Measurements from ENCODE around the gene TOPBP1. TPM values are rescaled to one million over a fixed set of nuclear protein-coding genes. Genes with fewer than 3 reads are reported as not detected.

The TOPBP1 gene
- total RNA-seq, 4 donors from 2014 or later, result 11.8 to 21.1 (median 16.9) TPM

GRCh38 chr3:133699467-133699866 is 37.7 kb upstream of the TOPBP1 start:
- ATAC-seq (no peak), DNase-seq (no peak)
- in situ Hi-C loops (cut with MboI; ENCODE audit: low sequenced_read_pairs in 4 of 4) (no loop called here), intact Hi-C loops (cut with DNase I; ENCODE audit: low total_unique reads) (no loop called here)
- no peak for TF ChIP-seq POLR2A (IDR thresholded peaks at IDR 0.05)
- no peaks in the 10 kb centered on the region for H3K4me1 ChIP-seq
- no peak overlapping the region for H3K4me3 ChIP-seq
- H3K27me3 ChIP-seq, result no peaks in the 10 kb centered on the region
- H3K9me3 ChIP-seq, result no peaks in the 10 kb centered on the region
- H3K36me3 ChIP-seq, result no peaks in the 10 kb centered on the region
- no peak overlapping the region for H3K27ac ChIP-seq

DNA sequence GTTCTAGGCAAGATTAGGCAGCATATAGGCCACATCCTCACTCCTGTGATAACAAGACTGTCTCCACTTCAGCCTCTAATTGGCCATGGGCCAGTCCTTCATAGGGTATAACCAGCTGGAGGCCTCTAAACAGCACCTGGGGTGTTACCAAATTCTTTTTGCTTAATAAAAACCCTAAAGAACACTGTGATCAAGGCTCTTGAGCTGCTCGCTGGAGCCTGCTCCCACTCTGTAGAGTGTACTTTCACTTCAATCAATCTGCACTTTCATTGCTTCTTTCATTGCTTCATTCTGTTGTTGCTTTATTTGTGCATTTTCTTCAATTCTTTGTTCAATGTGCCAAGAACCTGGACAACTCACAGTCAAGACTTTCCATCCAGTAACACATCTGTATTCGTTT is 36.2 kb upstream of the TOPBP1 start:
- Histone ChIP-seq H3K27ac (no peak overlapping the region), H3K9me3 (no peaks in the 10 kb centered on the region), H3K36me3 (no peaks in the 10 kb centered on the region), H3K27me3 (no peaks in the 10 kb centered on the region), H3K4me1 (no peaks in the 10 kb centered on the region), H3K4me3 (no peak overlapping the region)
- in situ Hi-C loops (cut with MboI; ENCODE audit: low sequenced_read_pairs in 4 of 4), result no loop called here
- TF ChIP-seq CTCF (IDR thresholded peaks at IDR 0.05 in 4 of 5, conservative IDR thresholded peaks at IDR 0.05 in 1 of 5) (no peak), POLR2A (IDR thresholded peaks at IDR 0.05) (no peak)
- ATAC-seq, result no peak
- intact Hi-C loops (cut with DNase I; ENCODE audit: low total_unique reads), result no loop called here
- no peak for DNase-seq

DNA sequence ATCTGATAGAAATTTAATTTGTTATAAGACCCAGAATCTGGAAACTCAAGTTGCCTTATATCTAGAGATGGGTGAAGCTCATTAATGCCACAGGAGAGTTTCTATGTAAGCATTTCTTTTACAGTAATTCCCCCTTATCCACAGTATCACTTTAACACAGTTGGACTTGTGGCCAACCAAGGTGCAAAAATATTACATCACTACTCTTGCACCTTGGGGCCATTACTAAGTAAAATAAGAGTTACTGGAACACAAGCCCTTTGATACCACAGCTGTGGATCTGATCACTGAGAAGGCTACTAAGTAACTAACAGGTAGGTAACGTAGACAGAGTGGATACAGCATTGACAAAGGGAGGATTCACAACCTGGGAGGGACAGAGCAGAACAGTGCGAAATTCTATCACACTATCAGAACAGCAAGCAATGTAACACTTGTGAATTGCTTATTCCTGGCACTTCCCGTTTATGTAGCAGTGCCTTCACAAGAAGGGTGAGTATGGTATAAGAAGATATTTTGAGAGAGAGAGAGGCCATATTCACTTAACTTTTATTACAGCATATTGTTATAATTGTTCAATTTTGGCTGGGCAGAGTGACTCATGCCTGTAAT is 33.9 kb upstream of the TOPBP1 start:
- no peak overlapping the region for H3K4me3 ChIP-seq
- no peak for TF ChIP-seq CTCF (IDR thresholded peaks at IDR 0.05 in 4 of 5, conservative IDR thresholded peaks at IDR 0.05 in 1 of 5)
- TF ChIP-seq POLR2A (IDR thresholded peaks at IDR 0.05), result no peak
- ATAC-seq, result no peak
- no peak for DNase-seq
- H3K36me3 ChIP-seq, result no peaks in the 10 kb centered on the region
- no peaks in the 10 kb centered on the region for H3K4me1 ChIP-seq
- H3K9me3 ChIP-seq, result no peaks in the 10 kb centered on the region
- H3K27ac ChIP-seq, result no peak overlapping the region
- intact Hi-C loops (cut with DNase I; ENCODE audit: low total_unique reads) (no loop called here), in situ Hi-C loops (cut with MboI; ENCODE audit: low sequenced_read_pairs in 4 of 4) (no loop called here)
- no peaks in the 10 kb centered on the region for H3K27me3 ChIP-seq

DNA sequence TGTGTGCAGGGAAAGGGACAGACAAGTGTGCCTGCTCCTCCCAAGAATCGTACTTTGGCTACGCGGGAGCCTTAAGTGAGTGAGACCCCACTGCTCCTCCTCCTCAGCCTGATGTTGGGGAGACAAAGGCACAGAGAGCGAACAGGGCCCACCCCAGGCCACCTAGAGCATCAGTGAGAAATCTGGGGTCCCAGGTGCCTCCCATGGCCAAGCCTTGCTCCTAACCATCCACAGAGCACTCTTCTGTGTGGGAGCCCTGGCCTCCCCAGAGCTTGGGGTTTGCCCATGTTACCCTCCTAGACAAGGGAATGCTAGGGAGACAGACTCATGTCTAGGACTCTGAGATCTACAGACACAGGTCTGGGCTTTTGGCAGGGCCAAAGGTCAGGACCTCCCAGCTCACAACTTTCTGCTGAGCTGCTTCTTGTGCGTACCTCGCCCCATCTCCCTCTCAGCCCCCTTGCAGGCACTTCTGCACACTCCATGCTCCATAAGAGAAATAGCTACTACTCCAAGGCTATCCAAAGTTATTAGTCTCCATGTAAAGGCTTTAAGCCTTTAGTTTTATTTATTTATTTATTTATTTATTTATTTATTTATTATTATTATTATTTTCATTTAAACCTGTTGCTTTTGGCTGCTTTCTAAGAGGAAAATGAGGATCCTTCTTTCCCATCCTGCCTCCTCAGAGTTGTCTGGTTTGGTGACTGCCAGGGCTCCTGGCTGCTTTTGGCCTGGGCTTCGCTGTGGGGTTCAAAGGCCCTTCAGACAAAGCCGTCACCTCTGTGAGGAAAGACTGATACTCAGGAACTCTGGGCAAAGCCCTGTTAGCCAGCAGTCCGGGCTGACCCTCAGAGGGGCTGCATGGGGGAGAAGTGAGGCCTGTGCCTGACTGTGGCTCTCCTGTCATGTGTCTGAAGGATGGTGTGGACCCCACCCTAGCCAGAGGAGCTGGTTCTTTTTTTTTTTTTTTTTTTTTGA is 32.8 kb upstream of the TOPBP1 start:
- intact Hi-C loops (cut with DNase I; ENCODE audit: low total_unique reads), result no loop called here
- DNase-seq (no peak), ATAC-seq (no peak)
- in situ Hi-C loops (cut with MboI; ENCODE audit: low sequenced_read_pairs in 4 of 4), result no loop called here
- H3K27me3 ChIP-seq, result no peaks in the 10 kb centered on the region
- no peaks in the 10 kb centered on the region for H3K36me3 ChIP-seq
- no peak overlapping the region for H3K4me3 ChIP-seq
- no peaks in the 10 kb centered on the region for H3K4me1 ChIP-seq
- no peaks in the 10 kb centered on the region for H3K9me3 ChIP-seq
- TF ChIP-seq POLR2A (IDR thresholded peaks at IDR 0.05) (no peak), CTCF (IDR thresholded peaks at IDR 0.05 in 4 of 5, conservative IDR thresholded peaks at IDR 0.05 in 1 of 5) (no peak)
- H3K27ac ChIP-seq, result no peak overlapping the region

GRCh38 chr3:133693821-133694220 is 32.1 kb upstream of the TOPBP1 start:
- TF ChIP-seq POLR2A (IDR thresholded peaks at IDR 0.05) (no peak), CTCF (IDR thresholded peaks at IDR 0.05 in 4 of 5, conservative IDR thresholded peaks at IDR 0.05 in 1 of 5) (no peak)
- no peaks in the 10 kb centered on the region for H3K4me1 ChIP-seq
- no peak for DNase-seq
- no peaks in the 10 kb centered on the region for H3K27me3 ChIP-seq
- no peak overlapping the region for H3K4me3 ChIP-seq
- in situ Hi-C loops (cut with MboI; ENCODE audit: low sequenced_read_pairs in 4 of 4), result no loop called here
- ATAC-seq, result no peak
- no peaks in the 10 kb centered on the region for H3K9me3 ChIP-seq
- intact Hi-C loops (cut with DNase I; ENCODE audit: low total_unique reads), result no loop called here
- no peak overlapping the region for H3K27ac ChIP-seq
- no peaks in the 10 kb centered on the region for H3K36me3 ChIP-seq

All from gastrocnemius medialis (tissue), 4 donors.